ENCODE measurements around the gene CENPX.

DNA sequence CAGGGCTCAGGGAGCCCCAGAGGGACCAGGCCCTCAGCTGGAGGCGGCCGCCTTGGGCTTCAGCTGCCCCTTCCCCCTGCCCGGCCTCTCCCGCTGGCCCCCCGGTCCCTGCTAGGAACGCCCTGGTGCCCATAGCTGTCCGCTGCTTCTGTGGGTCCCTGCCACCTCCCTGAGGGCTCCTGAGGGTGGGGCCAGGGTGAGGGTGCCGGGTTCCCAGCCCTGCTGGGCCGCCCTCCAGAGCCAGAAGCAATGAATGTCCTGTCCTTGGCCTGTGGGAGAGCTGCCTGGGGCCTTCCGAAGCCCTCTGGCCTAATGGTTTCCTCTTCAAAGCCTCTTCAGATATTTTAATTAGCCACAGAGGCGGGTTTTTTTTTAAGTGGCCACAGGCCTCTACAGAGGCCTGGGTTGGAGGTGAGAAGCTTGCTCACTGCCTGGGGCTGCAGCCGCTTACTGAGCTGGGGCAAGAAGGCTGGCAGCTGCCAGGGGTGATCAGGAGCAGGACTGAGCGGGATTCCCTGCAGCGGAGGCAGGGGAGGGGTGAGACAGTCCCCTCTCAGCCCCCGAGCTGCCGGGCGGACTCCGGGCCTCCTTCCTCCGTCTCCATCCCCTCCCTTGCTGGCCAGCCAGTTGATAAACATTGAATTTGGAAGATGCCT is 9.9 kb downstream of the CENPX start:
- TF ChIP-seq, protein P1, sequence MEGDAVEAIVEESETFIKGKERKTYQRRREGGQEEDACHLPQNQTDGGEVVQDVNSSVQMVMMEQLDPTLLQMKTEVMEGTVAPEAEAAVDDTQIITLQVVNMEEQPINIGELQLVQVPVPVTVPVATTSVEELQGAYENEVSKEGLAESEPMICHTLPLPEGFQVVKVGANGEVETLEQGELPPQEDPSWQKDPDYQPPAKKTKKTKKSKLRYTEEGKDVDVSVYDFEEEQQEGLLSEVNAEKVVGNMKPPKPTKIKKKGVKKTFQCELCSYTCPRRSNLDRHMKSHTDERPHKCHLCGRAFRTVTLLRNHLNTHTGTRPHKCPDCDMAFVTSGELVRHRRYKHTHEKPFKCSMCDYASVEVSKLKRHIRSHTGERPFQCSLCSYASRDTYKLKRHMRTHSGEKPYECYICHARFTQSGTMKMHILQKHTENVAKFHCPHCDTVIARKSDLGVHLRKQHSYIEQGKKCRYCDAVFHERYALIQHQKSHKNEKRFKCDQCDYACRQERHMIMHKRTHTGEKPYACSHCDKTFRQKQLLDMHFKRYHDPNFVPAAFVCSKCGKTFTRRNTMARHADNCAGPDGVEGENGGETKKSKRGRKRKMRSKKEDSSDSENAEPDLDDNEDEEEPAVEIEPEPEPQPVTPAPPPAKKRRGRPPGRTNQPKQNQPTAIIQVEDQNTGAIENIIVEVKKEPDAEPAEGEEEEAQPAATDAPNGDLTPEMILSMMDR (IDR thresholded peaks at IDR 0.05), result no peak
- no peak for TF ChIP-seq POLR2A (IDR thresholded peaks at IDR 0.05)

Data from body of pancreas (tissue), 4 donors.